NCI-H2227 (cell line): ENCODE measurements around the gene CD79B.
"Not testable (repeated sequence)": the region's sequence is repeated elsewhere in the genome, so short reads cannot be mapped to it uniquely, and the experiment has no call there.

Experiments
- DNase-seq: peaks from one replicate; lab custom pipeline; 2025; ENCODE audit not compliant: unreplicated experiment; lab: John Stamatoyannopoulos, UW

Gene CD79B

DNA sequence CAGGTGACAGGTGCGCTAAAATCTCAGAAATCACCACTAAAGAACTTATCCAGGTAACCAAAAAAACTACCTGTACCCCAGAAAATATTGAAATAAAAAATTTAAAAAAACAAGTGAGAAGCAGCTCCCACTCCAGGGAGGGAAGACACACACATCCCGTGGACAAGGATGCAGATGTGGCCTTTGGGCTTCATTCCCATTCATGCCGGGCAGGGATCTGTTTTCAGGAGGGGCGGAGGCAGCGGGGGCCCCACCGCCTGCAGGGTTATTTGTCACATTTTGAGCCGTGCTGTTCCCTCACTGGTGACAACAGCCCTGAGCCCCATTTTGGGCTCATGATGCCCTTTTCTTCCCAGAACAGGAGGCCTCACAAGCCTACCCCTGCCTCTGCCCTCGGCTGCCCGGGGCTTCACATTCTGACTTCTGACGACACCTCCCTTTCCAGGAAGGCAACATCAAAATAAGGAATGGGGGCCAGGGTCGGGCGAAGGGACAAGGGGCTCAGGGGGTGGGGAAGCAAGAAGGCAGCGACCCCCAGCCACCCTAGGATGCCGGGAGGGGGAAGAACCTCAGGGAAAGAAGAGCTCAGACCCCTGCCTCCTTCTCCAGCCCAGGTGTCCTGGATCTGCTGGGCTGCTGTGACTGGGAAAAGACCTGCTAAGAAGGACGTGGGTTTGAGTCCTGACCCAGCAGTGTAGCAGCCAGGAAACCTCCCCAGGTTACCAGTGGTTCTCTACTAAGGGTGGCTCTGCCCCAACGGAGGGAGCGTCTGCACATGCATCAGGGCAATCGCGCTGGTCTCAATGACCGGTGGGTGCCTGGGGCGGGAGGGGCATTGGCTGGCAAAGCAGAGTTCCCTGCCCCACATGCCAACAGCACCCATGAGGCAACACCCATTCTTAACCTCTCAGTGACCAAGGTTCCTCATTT, 2.3 kb upstream of the CD79B start:
- DNase-seq = no peak

DNA sequence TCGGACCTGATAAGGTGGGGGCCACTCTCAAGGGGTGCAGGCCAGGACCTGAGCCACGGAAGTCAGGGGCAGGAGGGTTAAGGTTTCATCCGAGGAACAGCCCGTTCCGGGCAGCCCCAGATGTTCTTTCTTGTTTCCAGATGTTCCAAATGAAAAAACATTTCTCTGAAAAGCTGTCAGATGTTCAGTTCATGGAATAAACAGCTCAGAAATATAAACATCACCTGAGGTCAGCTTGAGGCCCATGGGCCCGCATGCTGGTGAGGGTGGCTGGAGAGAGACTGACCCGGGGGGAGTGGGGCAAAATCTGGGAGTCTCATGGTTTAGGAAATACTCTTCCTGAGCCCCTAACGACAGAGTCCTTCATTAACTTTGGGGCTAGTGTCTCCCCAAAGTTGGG, 1.5 kb upstream of the CD79B start:
- DNase-seq = no peak

DNA sequence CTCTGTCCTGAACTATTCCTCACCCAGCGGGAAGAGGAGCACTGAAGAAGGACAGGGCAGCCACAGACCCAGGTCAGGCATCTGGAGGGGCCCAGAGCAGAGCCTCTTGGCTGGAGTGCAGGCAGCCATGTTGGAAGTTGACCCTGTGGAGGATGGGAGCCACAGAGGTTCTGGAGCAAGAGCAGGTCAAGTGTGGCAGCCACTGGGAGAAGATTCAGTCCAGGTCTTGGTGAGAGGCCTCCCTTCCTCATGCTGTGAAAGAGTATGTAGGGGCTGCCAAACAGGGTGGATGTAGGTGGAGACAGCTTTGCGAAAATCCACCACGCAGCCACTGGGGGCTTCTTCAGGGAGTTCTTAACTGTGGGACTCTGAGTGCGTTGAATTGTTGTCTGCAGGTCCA, 590 bp upstream of the CD79B start:
- DNase-seq = no peak

DNA sequence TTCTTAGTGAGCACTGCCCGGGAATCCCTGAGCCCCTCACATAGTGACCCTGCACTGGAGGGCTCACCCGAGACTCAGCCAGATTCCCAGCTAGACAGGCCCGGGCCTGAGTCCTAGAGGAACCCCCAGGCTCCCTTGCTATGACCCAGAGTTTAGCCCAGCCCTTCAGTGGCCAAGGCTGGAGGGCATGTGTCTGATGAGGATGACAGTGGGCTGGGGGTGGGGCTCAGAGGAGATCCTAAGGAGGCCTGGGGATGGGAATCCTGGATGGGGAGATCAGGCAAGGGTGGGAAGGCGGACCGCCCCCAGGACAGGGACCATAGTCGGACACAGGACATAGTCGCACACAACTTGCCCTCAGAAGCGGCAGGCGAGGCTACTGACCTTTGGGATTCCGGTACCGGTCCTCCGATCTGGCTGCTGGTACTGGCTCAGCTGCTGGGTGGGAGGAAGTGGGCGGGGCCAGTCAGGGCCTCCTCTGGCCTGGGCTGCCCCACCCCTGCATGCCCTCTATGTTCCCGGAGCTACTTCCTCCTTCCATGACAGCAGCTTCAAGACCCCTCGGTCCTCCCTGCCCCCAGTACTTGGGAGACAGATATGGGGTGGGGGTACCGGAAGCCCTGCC, 1.1 kb downstream of the CD79B start:
- no peak for DNase-seq

DNA sequence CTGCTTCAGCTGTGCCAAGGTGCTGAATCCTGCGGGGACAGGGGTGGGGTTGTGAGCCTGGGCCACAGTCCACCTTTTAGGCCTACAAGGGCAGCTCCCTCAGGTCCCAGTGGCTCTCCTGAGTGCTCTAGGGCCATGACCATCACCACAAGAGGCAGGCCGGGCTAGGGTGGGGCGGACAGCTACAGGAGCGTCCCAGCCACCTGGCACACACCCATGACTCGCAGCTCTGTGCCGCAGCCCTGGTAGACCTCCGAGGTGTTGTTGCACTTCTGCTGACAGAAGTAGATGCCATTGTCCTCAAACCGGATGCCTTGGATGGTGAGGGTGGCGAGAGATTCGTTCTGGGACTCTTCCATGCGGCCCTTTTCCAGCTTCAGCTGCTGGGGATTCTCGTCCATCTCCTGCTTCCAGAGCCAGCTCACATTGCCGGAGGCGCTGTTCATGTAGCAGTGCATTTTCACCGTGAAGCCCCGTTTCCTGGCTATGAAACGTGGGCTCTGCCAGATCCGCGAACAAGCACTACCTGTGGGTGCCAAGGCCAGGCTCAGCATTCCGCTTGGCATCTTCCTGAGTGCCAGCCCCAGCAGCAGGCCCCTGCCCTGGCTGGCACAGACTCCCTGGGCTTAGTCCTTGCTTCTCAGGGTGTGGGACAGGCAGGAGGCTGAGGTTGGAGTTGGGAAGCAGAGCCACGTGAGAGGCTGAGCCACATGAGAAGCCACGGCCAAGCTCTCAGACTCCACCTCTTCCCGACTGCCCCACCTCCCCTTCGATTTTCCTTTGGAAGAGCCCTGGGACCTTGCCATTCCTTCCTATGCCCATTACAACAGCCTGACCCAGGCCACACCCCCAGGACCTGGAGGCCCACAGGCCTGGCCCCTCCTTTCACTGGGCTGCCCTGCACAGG, 2.0 kb downstream of the CD79B start:
- no peak for DNase-seq

DNA sequence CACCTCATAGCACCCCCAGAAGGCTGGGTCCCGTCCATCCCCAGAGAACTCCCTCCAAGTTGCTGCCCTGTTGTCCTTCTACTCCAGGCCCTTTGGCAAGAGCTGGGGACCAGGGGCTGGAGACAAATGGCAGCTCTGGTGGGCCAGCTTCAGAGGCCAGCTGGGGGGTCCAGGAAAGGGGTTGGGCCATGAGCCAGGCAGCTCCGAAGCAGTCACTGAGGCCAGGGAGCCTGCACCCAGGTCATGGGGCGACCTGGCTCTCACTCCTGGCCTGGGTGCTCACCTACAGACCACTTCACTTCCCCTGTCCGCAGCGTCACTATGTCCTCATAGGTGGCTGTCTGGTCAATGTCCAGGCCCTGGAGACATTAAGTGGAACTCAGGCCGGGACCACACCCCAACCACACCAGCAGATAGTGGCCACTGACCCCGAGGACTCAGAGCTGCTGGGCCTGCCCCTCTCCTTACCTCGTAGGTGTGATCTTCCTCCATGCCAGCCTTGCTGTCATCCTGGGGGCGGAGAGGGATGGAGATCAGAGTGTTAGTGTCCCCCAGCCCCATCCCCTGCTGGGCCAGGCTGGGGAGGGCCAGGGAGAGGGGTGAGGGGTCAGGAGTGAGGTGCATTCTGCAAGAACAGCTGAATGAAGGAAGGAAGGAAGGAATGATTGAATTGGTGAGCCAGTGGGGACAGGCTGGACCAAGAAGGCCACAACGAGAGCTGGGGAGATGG, 3.0 kb downstream of the CD79B start:
- DNase-seq = no peak

DNA sequence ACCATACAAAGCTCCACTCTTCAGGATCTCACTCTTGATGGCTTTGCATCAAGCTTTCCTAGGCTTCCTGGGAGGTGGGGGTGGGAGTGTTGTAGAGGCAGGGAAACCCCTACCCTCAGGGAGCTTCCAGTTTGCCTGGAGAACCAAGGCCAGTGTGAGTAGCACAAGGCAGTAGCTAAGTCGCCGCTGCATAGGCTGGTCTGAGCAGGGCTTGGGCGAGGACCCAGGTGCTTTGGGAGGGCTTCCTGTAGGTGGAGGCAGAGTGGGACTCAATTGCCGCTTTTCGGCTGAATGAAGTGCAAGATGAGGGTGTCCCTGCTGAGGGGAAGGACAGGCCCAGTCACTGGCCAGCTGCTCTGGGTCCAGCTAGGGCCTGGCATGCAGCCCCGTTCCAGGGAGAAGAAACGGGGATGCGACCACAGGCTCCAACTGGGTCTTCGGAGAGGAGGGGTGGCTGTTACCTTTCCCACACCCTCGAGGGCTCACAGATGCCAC, 3.9 kb downstream of the CD79B start:
- no peak for DNase-seq

DNA sequence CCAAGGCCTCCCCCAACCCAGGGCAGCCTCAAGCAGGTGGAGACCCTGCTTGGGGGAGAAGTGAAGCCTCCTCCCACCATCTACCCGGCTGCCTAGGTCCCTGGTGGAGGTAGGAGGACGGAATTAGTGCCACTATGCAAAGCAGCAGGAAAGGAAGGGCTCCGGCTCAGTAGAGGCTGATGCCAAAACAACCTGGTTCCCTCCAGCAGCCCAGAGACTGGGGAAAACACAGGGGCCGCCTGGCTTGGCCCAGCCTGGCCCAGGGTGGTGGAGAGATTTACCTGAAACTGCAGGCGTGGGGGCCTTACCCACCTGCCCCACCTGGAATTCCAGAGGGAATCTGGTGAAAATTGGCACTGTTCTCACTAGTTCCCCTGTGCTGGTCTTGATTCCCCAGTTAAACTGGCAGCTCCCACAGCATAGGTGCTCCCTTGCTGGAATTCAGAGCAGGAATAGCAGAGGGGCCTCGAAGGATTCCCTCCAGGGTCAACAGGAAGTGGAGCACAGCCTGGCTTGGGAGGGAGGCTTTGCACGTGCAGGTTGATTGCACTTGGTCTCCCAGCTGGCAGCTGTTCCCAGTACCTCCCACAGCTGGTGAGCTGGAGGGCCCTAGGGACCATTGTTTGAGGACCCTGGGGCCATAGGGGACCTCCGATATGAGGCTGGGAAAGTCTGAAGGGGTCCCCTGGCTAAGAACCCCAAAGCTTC, 4.5 kb downstream of the CD79B start:
- no peak for DNase-seq

DNA sequence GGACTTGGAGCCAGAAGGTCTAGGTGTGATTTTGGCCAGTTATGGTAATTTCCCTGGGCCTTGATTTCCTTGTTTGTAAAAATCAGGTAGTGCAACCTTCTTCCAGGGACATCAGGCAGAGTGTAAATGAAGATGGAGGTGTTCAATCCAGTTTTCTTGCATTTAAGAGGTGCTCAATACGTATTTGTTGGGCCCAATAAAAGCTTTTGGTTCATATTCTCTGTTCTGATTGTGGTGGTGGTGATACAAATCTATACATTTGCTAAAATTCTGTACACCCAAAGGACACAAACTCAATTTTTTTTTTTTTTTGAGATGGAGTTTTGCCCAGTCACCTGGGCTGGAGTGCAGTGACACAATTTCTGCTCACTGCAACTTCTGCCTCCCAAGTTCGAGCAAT, 6.0 kb downstream of the CD79B start:
- no peak for DNase-seq

DNA sequence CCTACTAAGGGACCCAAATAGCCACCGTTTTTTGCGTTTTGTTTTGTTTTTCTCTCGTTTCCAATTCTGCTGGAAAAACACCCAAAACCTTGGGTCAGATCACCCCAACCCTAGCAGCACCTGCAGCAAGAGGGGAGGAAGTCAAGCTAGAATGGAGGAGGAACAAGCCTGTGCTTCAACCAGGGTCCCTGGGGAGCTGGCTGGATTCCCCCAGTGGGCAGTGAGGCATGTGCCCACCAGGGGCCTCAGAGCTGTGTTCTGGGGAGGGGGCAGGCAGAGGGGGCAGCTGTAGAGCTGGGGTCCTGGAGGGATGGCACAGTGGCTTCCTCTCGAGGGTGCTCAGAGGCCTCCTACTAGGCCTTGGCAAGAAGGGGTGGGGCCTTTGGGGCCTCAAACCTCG, 6.5 kb downstream of the CD79B start:
- DNase-seq = no peak

DNA sequence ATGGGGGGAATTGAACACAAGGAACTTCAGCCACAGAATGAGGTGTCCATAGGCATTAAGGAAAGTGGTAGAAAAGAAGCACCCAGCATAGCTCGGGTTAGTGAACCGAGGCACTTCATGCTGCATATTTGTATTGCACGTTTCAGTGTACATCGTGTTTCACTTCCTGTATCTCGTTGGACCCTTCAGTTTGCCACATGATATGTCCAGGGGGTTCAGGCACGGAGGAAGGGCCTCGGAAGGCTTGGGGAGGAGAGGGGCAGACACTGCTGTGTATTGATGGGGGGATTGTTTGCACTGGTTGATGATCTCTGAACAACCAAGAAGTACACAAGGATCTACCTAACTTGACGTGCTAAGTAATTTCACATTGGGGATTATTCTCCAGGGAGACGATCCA, 9.7 kb downstream of the CD79B start:
- DNase-seq = not testable (repeated sequence)

DNA sequence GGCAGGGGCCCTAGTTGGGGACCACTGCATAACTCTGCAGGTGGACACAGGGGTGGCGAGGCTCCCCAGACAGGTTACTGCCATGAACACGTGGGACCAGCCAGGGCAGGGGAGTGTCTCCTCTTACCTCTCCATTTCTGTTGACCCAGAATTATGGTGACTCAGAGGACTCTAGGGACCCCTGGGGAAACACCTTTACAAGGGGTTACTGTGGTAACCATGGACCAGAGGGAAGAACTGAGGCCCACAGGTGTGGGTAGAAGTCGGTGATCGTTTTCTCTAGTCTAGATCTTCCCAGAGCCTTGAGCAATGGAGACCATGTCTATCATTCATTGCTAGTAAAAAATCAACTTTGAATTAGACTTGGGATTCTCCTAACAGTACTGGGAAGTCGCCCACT, 11.4 kb downstream of the CD79B start:
- DNase-seq = not testable (repeated sequence)

DNA sequence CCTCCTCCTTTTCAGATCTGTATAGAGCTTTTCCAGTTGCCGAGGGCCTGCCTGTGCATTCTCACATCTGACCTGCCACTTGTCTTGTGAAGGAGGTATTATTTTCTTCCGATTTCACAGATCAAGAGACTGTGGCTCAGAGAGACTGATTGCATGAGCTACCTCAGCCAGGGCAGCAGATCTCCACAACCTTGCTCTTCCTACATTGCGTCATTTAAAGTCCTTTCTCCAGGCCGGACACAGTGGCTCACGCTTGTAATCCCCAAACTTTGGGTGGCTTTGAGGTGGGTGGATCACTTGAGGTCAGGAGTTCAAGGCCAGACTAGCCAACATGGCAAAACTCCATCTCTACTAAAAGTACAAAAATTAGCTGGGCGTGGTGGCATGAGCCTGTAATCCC, 12.1 kb downstream of the CD79B start:
- DNase-seq = not testable (repeated sequence)

DNA sequence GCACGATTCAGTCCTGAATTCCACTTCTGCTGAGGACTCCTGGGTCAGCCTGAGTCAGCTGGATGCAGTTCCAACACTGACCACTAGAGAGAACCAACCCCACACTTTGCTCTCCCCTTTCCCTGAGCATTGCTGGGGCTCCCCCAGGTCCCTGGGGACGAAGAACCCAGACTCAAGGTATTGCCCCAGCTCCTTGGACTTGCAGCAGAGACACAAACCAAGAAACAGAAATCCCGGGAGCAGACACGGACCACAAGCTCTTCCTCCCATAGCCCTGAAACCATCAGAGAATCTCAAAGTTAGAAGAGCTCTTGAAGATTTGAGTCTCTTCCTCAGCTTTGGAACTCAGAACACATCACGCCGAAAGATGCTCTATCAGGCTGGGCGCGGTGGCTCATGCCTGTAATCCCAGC, 12.8 kb downstream of the CD79B start:
- peak; percentile 19 for DNase-seq

DNA sequence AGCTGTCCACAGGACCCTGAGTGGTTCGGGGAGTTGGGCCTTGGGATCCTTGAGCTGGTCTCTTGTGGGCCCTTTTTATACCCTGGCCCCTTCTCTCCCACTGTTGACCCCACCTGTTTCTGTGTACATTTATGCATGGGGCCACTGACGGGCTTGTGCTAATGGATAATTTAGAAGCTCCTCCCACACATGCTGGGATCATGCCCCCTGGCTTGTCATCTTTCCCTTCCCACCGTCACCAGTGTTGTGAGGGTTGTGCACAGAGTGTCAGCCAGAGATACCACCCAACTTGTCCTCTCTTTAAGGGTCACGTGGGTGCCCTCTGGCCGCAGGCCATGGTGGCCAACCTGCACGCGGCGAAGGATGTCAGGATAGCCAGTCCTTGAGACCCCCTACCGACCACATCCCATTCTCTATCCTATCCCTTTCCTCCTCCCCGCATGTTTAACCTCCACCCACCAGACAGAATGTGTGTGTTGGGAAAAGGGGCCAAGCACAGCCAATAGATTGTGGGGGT, 13.3 kb downstream of the CD79B start, which contains the start of gene GH1:
Gene GH1 (minus strand): TSS at position 51 of the 517 bp plus-strand sequence. CDS start 63 bp downstream, outside the sequence.
- not testable (repeated sequence) for DNase-seq

DNA sequence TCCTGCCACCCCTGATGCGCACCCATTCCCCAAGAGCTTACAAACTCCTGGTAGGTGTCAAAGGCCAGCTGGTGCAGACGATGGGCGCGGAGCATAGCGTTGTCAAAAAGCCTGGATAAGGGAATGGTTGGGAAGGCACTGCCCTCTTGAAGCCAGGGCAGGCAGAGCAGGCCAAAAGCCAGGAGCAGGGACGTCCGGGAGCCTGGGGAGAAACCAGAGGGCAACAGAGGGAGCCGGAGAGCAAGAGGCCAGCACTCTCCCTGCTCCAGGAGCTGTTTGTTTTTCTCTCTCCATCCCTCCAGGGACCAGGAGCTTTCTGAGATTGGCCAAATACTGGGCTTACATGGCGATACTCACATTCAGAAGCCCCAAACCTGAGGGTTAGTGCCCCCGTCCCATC, 13.8 kb downstream of the CD79B start:
- no peak for DNase-seq

DNA sequence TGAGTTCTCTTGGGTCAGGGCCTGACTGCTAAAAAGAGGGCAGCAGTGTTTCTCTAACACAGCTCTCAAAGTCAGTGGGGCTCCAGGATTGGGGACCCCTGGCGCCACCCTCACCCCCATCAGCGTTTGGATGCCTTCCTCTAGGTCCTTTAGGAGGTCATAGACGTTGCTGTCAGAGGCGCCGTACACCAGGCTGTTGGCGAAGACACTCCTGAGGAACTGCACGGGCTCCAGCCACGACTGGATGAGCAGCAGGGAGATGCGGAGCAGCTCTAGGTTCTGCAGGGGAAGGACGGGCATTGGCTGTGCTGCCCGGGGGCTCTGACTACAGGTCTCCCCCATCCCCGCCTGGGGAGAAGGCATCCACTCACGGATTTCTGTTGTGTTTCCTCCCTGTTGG, 14.5 kb downstream of the CD79B start:
- no peak for DNase-seq

DNA sequence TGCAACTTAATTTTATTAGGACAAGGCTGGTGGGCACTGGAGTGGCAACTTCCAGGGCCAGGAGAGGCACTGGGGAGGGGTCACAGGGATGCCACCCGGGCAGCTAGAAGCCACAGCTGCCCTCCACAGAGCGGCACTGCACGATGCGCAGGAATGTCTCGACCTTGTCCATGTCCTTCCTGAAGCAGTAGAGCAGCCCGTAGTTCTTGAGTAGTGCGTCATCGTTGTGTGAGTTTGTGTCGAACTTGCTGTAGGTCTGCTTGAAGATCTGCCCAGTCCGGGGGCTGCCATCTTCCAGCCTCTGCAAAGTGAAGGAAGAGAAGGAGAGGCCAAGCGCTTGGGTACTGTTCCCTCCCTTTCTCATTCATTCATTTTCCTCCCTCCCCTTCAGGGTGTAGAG, 14.9 kb downstream of the CD79B start:
- not testable (repeated sequence) for DNase-seq

DNA sequence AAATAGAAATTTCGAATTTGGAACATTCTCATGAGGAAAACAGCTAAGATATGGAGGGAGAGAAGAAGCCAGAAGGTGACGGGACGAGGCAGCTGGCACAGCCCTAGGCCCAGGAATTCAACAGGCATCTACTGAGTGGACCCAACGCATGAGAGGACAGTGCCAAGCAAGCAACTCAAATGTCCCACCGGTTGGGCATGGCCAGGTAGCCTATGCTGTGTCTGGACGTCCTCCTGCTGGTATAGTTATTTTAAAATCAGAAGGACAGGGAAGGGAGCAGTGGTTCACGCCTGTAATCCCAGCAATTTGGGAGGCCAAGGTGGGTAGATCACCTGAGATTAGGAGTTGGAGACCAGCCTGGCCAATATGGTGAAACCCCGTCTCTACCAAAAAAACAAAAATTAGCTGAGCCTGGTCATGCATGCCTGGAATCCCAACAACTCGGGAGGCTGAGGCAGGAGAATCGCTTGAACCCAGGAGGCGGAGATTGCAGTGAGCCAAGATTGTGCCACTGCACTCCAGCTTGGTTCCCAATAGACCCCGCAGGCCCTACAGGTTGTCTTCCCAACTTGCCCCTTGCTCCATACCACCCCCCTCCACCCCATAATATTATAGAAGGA, 15.5 kb downstream of the CD79B start:
- DNase-seq = no peak
